ENCODE measurements around the gene ITGA3. TPM values are rescaled to one million over a fixed set of nuclear protein-coding genes. Genes with fewer than 3 reads are reported as not detected.
"Not testable (repeated sequence)": the region's sequence is repeated elsewhere in the genome, so short reads cannot be mapped to it uniquely, and the experiment has no call there.

Gene ITGA3
- total RNA-seq, 5 donors from 2014 or later (not counting 1 experiment from before 2014, with no cell fraction given) = 8.5 to 20.0 (median 14.8) TPM

GRCh38 chr17:50058296-50058953 lies 2.5 kb downstream of the ITGA3 start:
- H3K36me3 Mint-ChIP-seq = no peaks in the 10 kb centered on the region
- H3K4me3 Mint-ChIP-seq = peak overlapping the region; percentile 31 to 94 (median 58)
- H3K9me3 Mint-ChIP-seq = no peaks in the 10 kb centered on the region
- Histone ChIP-seq H3K36me3 (ENCODE audit: control insufficient read depth in 2 of 2, extremely low read depth in 1 of 2, insufficient read depth in 1 of 2, low read length in 1 of 2) (no peaks in the 10 kb centered on the region), H3K4me1 (ENCODE audit: control insufficient read depth in 1 of 2, extremely low read depth in 1 of 2, insufficient read depth in 2 of 2, low read length in 2 of 2) (peaks cover 4 to 23% of the 10 kb centered on the region in 2 experiments), H3K27ac (ENCODE audit: low read length) (no peak overlapping the region), H3K27me3 (replicated peaks in 1 of 2; ENCODE audit: control insufficient read depth in 2 of 2, extremely low read depth in 1 of 2, insufficient read depth in 2 of 2, low read length in 1 of 2) (peaks cover 0 to 23% of the 10 kb centered on the region in 2 experiments), H3K4me3 (ENCODE audit: control insufficient read depth in 1 of 2, extremely low read depth in 1 of 2, low read length in 1 of 2) (no peak overlapping the region), H3K9me3 (no peaks in the 10 kb centered on the region)
- DNase-seq (no peak), ATAC-seq (replicated peaks in 1 of 4) (no peak)
- H3K27me3 Mint-ChIP-seq = peaks cover 0 to 6% of the 10 kb centered on the region in 2 donors
- ChIA-PET POLR2A (interaction anchor here in 1 of 2 donors (0.6 kb wide), 1 partner anchor 1534 kb away, joined by 3 read pairs; no protein-coding TSS in a partner anchor), CTCF (no interaction called here)
- 94% methylated on average over 7 of the region's 10 CpGs for WGBS (ENCODE audit: insufficient coverage)
- no peak overlapping the region for H3K27ac Mint-ChIP-seq
- peaks cover 14 to 27% (median 22%) of the 10 kb centered on the region in 3 donors for H3K4me1 Mint-ChIP-seq

GRCh38 chr17:50059256-50059655 lies 3.3 kb downstream of the ITGA3 start:
- Mint-ChIP-seq H3K9me3 (no peaks in the 10 kb centered on the region), H3K4me1 (peaks cover 14 to 27% (median 22%) of the 10 kb centered on the region in 3 donors), H3K27ac (no peak overlapping the region), H3K36me3 (no peaks in the 10 kb centered on the region), H3K4me3 (no peak overlapping the region), H3K27me3 (peaks cover 0 to 6% of the 10 kb centered on the region in 2 donors)
- ChIA-PET POLR2A (no interaction called here), CTCF (no interaction called here)
- Histone ChIP-seq H3K4me3 (ENCODE audit: control insufficient read depth in 1 of 2, extremely low read depth in 1 of 2, low read length in 1 of 2) (no peak overlapping the region), H3K27ac (ENCODE audit: low read length) (no peak overlapping the region), H3K27me3 (replicated peaks in 1 of 2; ENCODE audit: control insufficient read depth in 2 of 2, extremely low read depth in 1 of 2, insufficient read depth in 2 of 2, low read length in 1 of 2) (peaks cover 0 to 23% of the 10 kb centered on the region in 2 experiments), H3K9me3 (no peaks in the 10 kb centered on the region), H3K4me1 (ENCODE audit: control insufficient read depth in 1 of 2, extremely low read depth in 1 of 2, insufficient read depth in 2 of 2, low read length in 2 of 2) (peaks cover 4 to 23% of the 10 kb centered on the region in 2 experiments), H3K36me3 (ENCODE audit: control insufficient read depth in 2 of 2, extremely low read depth in 1 of 2, insufficient read depth in 1 of 2, low read length in 1 of 2) (no peaks in the 10 kb centered on the region)
- 76% methylated on average over 4 of the region's 4 CpGs for WGBS (ENCODE audit: insufficient coverage)
- DNase-seq = no peak
- no peak for ATAC-seq (replicated peaks in 1 of 4)

- peaks cover 4 to 21% of the 10 kb centered on the region in 2 experiments for H3K4me1 ChIP-seq (ENCODE audit: control insufficient read depth in 1 of 2, extremely low read depth in 1 of 2, insufficient read depth in 2 of 2, low read length in 2 of 2)
- H3K4me3 Mint-ChIP-seq = no peak overlapping the region
- DNase-seq = no peak
- peaks cover 0 to 6% of the 10 kb centered on the region in 2 donors for H3K27me3 Mint-ChIP-seq
- H3K9me3 Mint-ChIP-seq = no peaks in the 10 kb centered on the region
- no peaks in the 10 kb centered on the region for H3K9me3 ChIP-seq
- no peaks in the 10 kb centered on the region for H3K36me3 ChIP-seq (ENCODE audit: control insufficient read depth in 2 of 2, extremely low read depth in 1 of 2, insufficient read depth in 1 of 2, low read length in 1 of 2)
- peaks cover under 1% of the 10 kb centered on the region for H3K36me3 Mint-ChIP-seq
- peaks cover 0 to 23% of the 10 kb centered on the region in 2 experiments for H3K27me3 ChIP-seq (replicated peaks in 1 of 2; ENCODE audit: control insufficient read depth in 2 of 2, extremely low read depth in 1 of 2, insufficient read depth in 2 of 2, low read length in 1 of 2)
- H3K27ac Mint-ChIP-seq = no peak overlapping the region
- POLR2A ChIA-PET = no interaction called here
- WGBS (ENCODE audit: insufficient coverage) = 65% methylated on average over 4 of the region's 5 CpGs
- H3K4me1 Mint-ChIP-seq = peaks cover 14 to 27% (median 22%) of the 10 kb centered on the region in 3 donors
- ATAC-seq (replicated peaks in 1 of 4) = no peak
- H3K4me3 ChIP-seq (ENCODE audit: control insufficient read depth in 1 of 2, extremely low read depth in 1 of 2, low read length in 1 of 2) = no peak overlapping the region
- CTCF ChIA-PET = no interaction called here
- no peak overlapping the region for H3K27ac ChIP-seq (ENCODE audit: low read length)
Measured at GRCh38 chr17:50059759-50060273, 3.9 kb downstream of the ITGA3 start.

GRCh38 chr17:50060951-50061712 lies 5.2 kb downstream of the ITGA3 start:
- Histone ChIP-seq H3K36me3 (ENCODE audit: control insufficient read depth in 2 of 2, extremely low read depth in 1 of 2, insufficient read depth in 1 of 2, low read length in 1 of 2) (no peaks in the 10 kb centered on the region), H3K27me3 (replicated peaks in 1 of 2; ENCODE audit: control insufficient read depth in 2 of 2, extremely low read depth in 1 of 2, insufficient read depth in 2 of 2, low read length in 1 of 2) (peaks cover 0 to 19% of the 10 kb centered on the region in 2 experiments), H3K4me3 (ENCODE audit: control insufficient read depth in 1 of 2, extremely low read depth in 1 of 2, low read length in 1 of 2) (no peak overlapping the region), H3K4me1 (ENCODE audit: control insufficient read depth in 1 of 2, extremely low read depth in 1 of 2, insufficient read depth in 2 of 2, low read length in 2 of 2) (peaks cover 4 to 13% of the 10 kb centered on the region in 2 experiments), H3K9me3 (no peaks in the 10 kb centered on the region), H3K27ac (ENCODE audit: low read length) (no peak overlapping the region)
- H3K36me3 Mint-ChIP-seq = peaks cover 8% of the 10 kb centered on the region
- H3K4me1 Mint-ChIP-seq = peaks cover 10 to 21% (median 18%) of the 10 kb centered on the region in 3 donors
- DNase-seq = no peak
- WGBS (ENCODE audit: insufficient coverage) = 95% methylated on average over 4 of the region's 9 CpGs
- no peak for ATAC-seq (replicated peaks in 1 of 4)
- ChIA-PET POLR2A (no interaction called here), CTCF (no interaction called here)
- no peak overlapping the region for H3K4me3 Mint-ChIP-seq
- H3K9me3 Mint-ChIP-seq = no peaks in the 10 kb centered on the region
- peaks cover 0 to 3% of the 10 kb centered on the region in 2 donors for H3K27me3 Mint-ChIP-seq
- no peak overlapping the region for H3K27ac Mint-ChIP-seq

GRCh38 chr17:50061713-50062045 lies 5.8 kb downstream of the ITGA3 start:
- 100% methylated on average over 3 of the region's 10 CpGs for WGBS (ENCODE audit: insufficient coverage)
- H3K4me3 Mint-ChIP-seq; DNase-seq; H3K36me3 ChIP-seq (ENCODE audit: control insufficient read depth in 2 of 2, extremely low read depth in 1 of 2, insufficient read depth in 1 of 2, low read length in 1 of 2); CTCF ChIA-PET; H3K27ac ChIP-seq (ENCODE audit: low read length); H3K9me3 ChIP-seq; H3K36me3 Mint-ChIP-seq; H3K27ac Mint-ChIP-seq; H3K9me3 Mint-ChIP-seq; ATAC-seq (replicated peaks in 1 of 4); H3K4me3 ChIP-seq (ENCODE audit: control insufficient read depth in 1 of 2, extremely low read depth in 1 of 2, low read length in 1 of 2); H3K27me3 Mint-ChIP-seq; H3K4me1 ChIP-seq (ENCODE audit: control insufficient read depth in 1 of 2, extremely low read depth in 1 of 2, insufficient read depth in 2 of 2, low read length in 2 of 2); POLR2A ChIA-PET: not testable (repeated sequence)
- peaks cover 10 to 19% (median 15%) of the 10 kb centered on the region in 3 donors for H3K4me1 Mint-ChIP-seq
- peaks cover 0 to 16% of the 10 kb centered on the region in 2 experiments for H3K27me3 ChIP-seq (replicated peaks in 1 of 2; ENCODE audit: control insufficient read depth in 2 of 2, extremely low read depth in 1 of 2, insufficient read depth in 2 of 2, low read length in 1 of 2)

- no peaks in the 10 kb centered on the region for H3K9me3 ChIP-seq
- Mint-ChIP-seq H3K9me3 (no peaks in the 10 kb centered on the region), H3K4me1 (peaks cover 3 to 10% (median 8%) of the 10 kb centered on the region in 3 donors), H3K36me3 (peaks cover 8% of the 10 kb centered on the region), H3K27me3 (peaks cover 0 to 3% of the 10 kb centered on the region in 2 donors), H3K4me3 (no peak overlapping the region), H3K27ac (no peak overlapping the region)
- peaks cover 0 to under 1% of the 10 kb centered on the region in 2 experiments for H3K4me1 ChIP-seq (ENCODE audit: control insufficient read depth in 1 of 2, extremely low read depth in 1 of 2, insufficient read depth in 2 of 2, low read length in 2 of 2)
- H3K4me3 ChIP-seq (ENCODE audit: control insufficient read depth in 1 of 2, extremely low read depth in 1 of 2, low read length in 1 of 2) = no peak overlapping the region
- 80% methylated on average over 9 of the region's 10 CpGs for WGBS (ENCODE audit: insufficient coverage)
- no peak for DNase-seq
- CTCF ChIA-PET = no interaction called here
- no peak overlapping the region for H3K27ac ChIP-seq (ENCODE audit: low read length)
- no peaks in the 10 kb centered on the region for H3K36me3 ChIP-seq (ENCODE audit: control insufficient read depth in 2 of 2, extremely low read depth in 1 of 2, insufficient read depth in 1 of 2, low read length in 1 of 2)
- peaks cover 0 to 13% of the 10 kb centered on the region in 2 experiments for H3K27me3 ChIP-seq (replicated peaks in 1 of 2; ENCODE audit: control insufficient read depth in 2 of 2, extremely low read depth in 1 of 2, insufficient read depth in 2 of 2, low read length in 1 of 2)
- POLR2A ChIA-PET = no interaction called here
- ATAC-seq (replicated peaks in 1 of 4) = no peak
Measured at GRCh38 chr17:50062293-50063243, 6.7 kb downstream of the ITGA3 start.

Data from T-cell (primary cell).